Renal cortex interstitium (tissue), 11 donors: ENCODE results near the gene RERE. TPM values are rescaled to one million over a fixed set of nuclear protein-coding genes. Genes with fewer than 3 reads are reported as not detected.

ENCODE experiments used
- DNase-seq, 11 donors: peaks; one replicate each; pipeline ENCODE4 v3.0.0-alpha.2; 2013; ENCODE audit warnings: low read depth in 9 of 11, low spot score in 4 of 11; ENCODE audit errors: extremely low read depth in 1 of 11
- polyA plus RNA-seq, 3 donors: library from polyadenylated mRNA; unstranded; fragments of 120-200 nt; gene quantifications; one replicate each; pipeline ENCODE4 v1.2.1, GENCODE V29; 2013; ENCODE audit not compliant: insufficient read length in 3 of 3

RERE gene
- polyA plus RNA-seq, 3 donors, result 149 to 169 (median 157) TPM

GRCh38 chr1:8443558-8444194 lies 373.8 kb downstream of the RERE start:
- DNase-seq, result no peak

GRCh38 chr1:8441426-8441825 lies 376.0 kb downstream of the RERE start:
- no peak for DNase-seq

- peak in 5 of 11 donors; percentile 64 to 79 (median 78) for DNase-seq
Measured at GRCh38 chr1:8439015-8439702, 378.3 kb downstream of the RERE start.

GRCh38 chr1:8438489-8438888 lies 379.0 kb downstream of the RERE start:
- no peak for DNase-seq

- no peak for DNase-seq
Measured at GRCh38 chr1:8437347-8437746, 380.1 kb downstream of the RERE start.

GRCh38 chr1:8435569-8436071 lies 381.8 kb downstream of the RERE start:
- no peak for DNase-seq

- DNase-seq, result no peak
Measured at GRCh38 chr1:8434101-8434500, 383.3 kb downstream of the RERE start.

GRCh38 chr1:8431784-8432183 lies 385.7 kb downstream of the RERE start:
- no peak for DNase-seq

GRCh38 chr1:8431019-8431418 lies 386.4 kb downstream of the RERE start:
- DNase-seq, result no peak

GRCh38 chr1:8430476-8430875 lies 387.0 kb downstream of the RERE start:
- DNase-seq, result no peak

- DNase-seq, result no peak
Measured at GRCh38 chr1:8429549-8430110, 387.8 kb downstream of the RERE start.

GRCh38 chr1:8428441-8428840 lies 389.0 kb downstream of the RERE start:
- DNase-seq, result no peak

GRCh38 chr1:8427986-8428385 lies 389.5 kb downstream of the RERE start:
- no peak for DNase-seq

- no peak for DNase-seq
Measured at GRCh38 chr1:8427493-8427892, 389.9 kb downstream of the RERE start.

GRCh38 chr1:8426996-8427395 lies 390.4 kb downstream of the RERE start:
- DNase-seq, result no peak

GRCh38 chr1:8425781-8426161 lies 391.7 kb downstream of the RERE start:
- no peak for DNase-seq

GRCh38 chr1:8425150-8425780 lies 392.2 kb downstream of the RERE start:
- DNase-seq, result no peak

GRCh38 chr1:8424539-8425116 lies 392.8 kb downstream of the RERE start:
- no peak for DNase-seq

GRCh38 chr1:8423692-8424538 lies 393.5 kb downstream of the RERE start:
- DNase-seq, result peak in 8 of 11 donors; percentile 69 to 90 (median 83)
